Osteocyte (in vitro differentiated cells): Measurements from ENCODE around the gene PLEKHD1. TPM values are rescaled to one million over a fixed set of nuclear protein-coding genes. Genes with fewer than 3 reads are reported as not detected.

Experiments
- DNase-seq: peaks from one replicate; pipeline ENCODE4 v3.0.0; 2021; ENCODE audit warnings: mixed read lengths; ENCODE audit not compliant: unreplicated experiment; ENCODE audit errors: extremely low spot score
- H3K27ac Mint-ChIP-seq: one replicate; pipeline ENCODE4 v1.8.0; 2021; ENCODE audit warnings: mild to moderate bottlenecking, mixed read lengths; ENCODE audit not compliant: unreplicated experiment
- H3K27me3 Mint-ChIP-seq: one replicate; pipeline ENCODE4 v1.8.0; 2021; ENCODE audit warnings: mixed read lengths; ENCODE audit not compliant: unreplicated experiment
- H3K36me3 Mint-ChIP-seq: one replicate; pipeline ENCODE4 v1.8.0; 2021; ENCODE audit warnings: mixed read lengths; ENCODE audit not compliant: unreplicated experiment
- H3K4me1 Mint-ChIP-seq: one replicate; pipeline ENCODE4 v1.8.0; 2021; ENCODE audit warnings: mixed read lengths; ENCODE audit not compliant: unreplicated experiment
- H3K4me3 Mint-ChIP-seq: one replicate; pipeline ENCODE4 v1.8.0; 2021; ENCODE audit warnings: mild to moderate bottlenecking, moderate library complexity, mixed read lengths; ENCODE audit not compliant: unreplicated experiment
- H3K9me3 Mint-ChIP-seq: one replicate; pipeline ENCODE4 v1.8.0; 2021; ENCODE audit warnings: mixed read lengths; ENCODE audit not compliant: unreplicated experiment
- CTCF ChIP-seq: fragments of 200-600 bp; sonication (generic); IDR thresholded peaks from 2 replicates; pipeline ENCODE4 v1.5.0; 2021; ENCODE audit warnings: antibody characterized with exemption, mild to moderate bottlenecking, moderate library complexity
- total RNA-seq: library from RNA; stranded (reverse); gene quantifications from 2 replicates; pipeline ENCODE4 v1.2.1, GENCODE V29; 2021

Gene PLEKHD1
- total RNA-seq, 1 donor from 2014 or later, result 0.08 TPM

GRCh38 chr14:69451941-69452340, 32.6 kb upstream of the PLEKHD1 start:
- DNase-seq, result no peak
- Mint-ChIP-seq H3K27me3 (no peaks in the 10 kb centered on the region), H3K27ac (no peak overlapping the region), H3K4me1 (no peaks in the 10 kb centered on the region), H3K4me3 (no peak overlapping the region), H3K36me3 (peaks cover 31% of the 10 kb centered on the region), H3K9me3 (no peaks in the 10 kb centered on the region)
- no peak for TF ChIP-seq CTCF

GRCh38 chr14:69458350-69458749, 26.2 kb upstream of the PLEKHD1 start:
- TF ChIP-seq CTCF, result no peak
- Mint-ChIP-seq H3K27ac (no peak overlapping the region), H3K4me1 (no peaks in the 10 kb centered on the region), H3K9me3 (no peaks in the 10 kb centered on the region), H3K27me3 (no peaks in the 10 kb centered on the region), H3K4me3 (no peak overlapping the region), H3K36me3 (peaks cover 39% of the 10 kb centered on the region)
- DNase-seq, result no peak

GRCh38 chr14:69459122-69459521, 25.4 kb upstream of the PLEKHD1 start:
- no peak overlapping the region for H3K4me3 Mint-ChIP-seq
- TF ChIP-seq CTCF, result no peak
- DNase-seq, result no peak
- peaks cover 39% of the 10 kb centered on the region for H3K36me3 Mint-ChIP-seq
- no peak overlapping the region for H3K27ac Mint-ChIP-seq
- H3K9me3 Mint-ChIP-seq, result no peaks in the 10 kb centered on the region
- H3K27me3 Mint-ChIP-seq, result no peaks in the 10 kb centered on the region
- peaks cover 2% of the 10 kb centered on the region for H3K4me1 Mint-ChIP-seq

- TF ChIP-seq CTCF, result peak; percentile 85
- peak; percentile 87 for DNase-seq
- Mint-ChIP-seq H3K9me3 (no peaks in the 10 kb centered on the region), H3K36me3 (peaks cover 34% of the 10 kb centered on the region), H3K27ac (no peak overlapping the region), H3K4me3 (no peak overlapping the region), H3K4me1 (peaks cover 13% of the 10 kb centered on the region), H3K27me3 (no peaks in the 10 kb centered on the region)
Observed at GRCh38 chr14:69460093-69460701, 24.3 kb upstream of the PLEKHD1 start.

- no peak for DNase-seq
- no peak for TF ChIP-seq CTCF
- Mint-ChIP-seq H3K36me3 (peaks cover 12% of the 10 kb centered on the region), H3K9me3 (no peaks in the 10 kb centered on the region), H3K4me3 (no peak overlapping the region), H3K27me3 (no peaks in the 10 kb centered on the region), H3K27ac (peak overlapping the region; percentile 44), H3K4me1 (peaks cover 14% of the 10 kb centered on the region)
Observed at GRCh38 chr14:69464379-69464778, 20.1 kb upstream of the PLEKHD1 start.
